Stimulated activated CD4-positive, alpha-beta T cell treated with anti-CD3 and anti-CD28 coated beads, Interleukin-2, amount 100 ng/mL, for 48 hours (primary cell): ENCODE measurements around the gene ZNF407.

Experiments
- DNase-seq, 2 donors: peaks; one replicate each; pipeline ENCODE4 v3.0.0-alpha.2; 2020

Gene ZNF407

DNA sequence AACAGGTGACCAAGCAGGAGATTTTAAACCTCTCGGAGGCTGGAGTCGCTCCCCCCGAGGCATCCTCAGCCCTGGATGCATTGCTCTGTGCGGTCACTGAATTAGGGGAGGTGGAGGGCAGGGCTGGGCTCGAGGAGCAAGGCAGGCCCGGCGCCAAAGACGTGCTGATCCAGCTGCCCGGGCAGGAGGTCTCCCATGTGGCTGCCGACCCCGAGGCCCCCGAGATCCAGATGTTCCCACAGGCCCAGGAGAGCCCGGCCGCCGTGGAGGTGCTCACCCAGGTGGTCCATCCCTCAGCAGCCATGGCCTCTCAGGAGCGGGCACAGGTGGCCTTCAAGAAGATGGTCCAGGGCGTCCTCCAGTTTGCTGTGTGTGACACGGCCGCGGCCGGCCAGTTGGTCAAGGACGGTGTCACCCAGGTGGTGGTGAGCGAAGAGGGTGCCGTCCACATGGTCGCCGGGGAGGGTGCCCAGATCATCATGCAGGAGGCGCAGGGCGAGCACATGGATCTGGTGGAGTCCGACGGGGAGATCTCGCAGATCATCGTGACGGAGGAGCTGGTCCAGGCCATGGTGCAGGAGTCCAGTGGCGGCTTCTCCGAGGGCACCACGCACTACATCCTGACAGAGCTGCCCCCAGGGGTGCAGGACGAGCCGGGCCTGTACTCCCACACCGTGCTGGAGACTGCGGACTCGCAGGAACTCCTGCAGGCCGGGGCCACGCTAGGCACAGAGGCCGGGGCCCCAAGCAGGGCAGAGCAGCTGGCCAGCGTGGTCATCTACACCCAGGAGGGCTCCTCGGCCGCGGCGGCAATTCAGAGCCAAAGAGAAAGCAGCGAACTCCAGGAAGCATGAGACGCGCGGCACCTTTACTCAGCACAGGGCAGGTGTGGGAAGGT is 466.2 kb downstream of the ZNF407 start:
- DNase-seq: no peak

DNA sequence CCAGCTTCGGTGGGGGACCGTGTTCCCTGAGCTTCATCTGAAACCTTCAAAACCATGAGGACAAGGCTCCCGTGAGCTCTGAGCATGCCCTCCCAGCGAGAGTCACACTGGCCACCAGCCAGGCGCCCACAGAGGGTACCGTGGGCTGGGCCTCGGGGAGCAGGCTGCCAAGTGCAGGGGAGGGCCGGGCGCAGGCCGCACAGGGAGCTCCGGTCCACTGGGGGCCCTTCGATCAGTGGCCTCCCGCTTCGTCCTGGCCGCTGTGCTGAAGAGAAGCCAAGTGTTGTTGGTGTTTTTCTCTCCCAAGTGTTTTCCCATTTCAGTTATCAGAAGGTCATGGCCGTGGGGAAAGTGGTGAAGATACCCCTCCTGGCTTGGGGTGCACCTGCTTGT is 466.8 kb downstream of the ZNF407 start:
- no peak for DNase-seq

DNA sequence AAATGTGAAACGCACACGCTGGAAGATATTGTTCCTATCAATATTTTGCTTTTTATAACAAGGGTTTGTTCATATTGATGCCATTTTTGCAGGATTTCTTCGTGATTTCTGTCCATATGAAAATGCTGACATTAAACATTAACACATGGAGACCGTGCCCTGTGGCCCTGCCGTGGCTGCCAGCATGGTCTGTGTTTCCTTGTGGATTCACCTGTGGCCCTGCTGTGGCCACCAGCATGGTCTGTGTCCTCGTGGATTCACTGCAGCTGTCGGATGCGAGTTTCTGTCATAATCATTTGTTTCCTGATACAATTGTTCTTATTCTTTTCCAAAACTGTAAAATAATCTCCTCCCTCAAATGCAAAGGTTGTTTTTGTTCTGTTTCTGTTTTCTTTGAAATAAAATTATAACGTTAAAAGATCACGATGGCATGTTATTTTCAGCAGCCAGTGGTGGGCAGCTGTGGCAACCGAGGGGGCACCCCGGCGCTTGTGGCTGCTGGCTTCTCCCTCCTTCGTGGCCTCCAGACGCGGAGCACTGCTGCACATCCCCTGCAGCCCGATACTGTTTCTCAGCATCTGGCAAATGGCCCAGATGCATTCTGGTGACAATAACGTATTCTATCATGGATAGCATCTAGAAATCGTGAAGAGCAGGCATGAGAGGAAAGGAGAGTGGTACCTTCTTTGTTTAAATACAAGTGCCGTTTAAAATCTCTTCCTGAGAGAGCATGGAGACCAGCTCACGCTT is 467.8 kb downstream of the ZNF407 start:
- DNase-seq: no peak

DNA sequence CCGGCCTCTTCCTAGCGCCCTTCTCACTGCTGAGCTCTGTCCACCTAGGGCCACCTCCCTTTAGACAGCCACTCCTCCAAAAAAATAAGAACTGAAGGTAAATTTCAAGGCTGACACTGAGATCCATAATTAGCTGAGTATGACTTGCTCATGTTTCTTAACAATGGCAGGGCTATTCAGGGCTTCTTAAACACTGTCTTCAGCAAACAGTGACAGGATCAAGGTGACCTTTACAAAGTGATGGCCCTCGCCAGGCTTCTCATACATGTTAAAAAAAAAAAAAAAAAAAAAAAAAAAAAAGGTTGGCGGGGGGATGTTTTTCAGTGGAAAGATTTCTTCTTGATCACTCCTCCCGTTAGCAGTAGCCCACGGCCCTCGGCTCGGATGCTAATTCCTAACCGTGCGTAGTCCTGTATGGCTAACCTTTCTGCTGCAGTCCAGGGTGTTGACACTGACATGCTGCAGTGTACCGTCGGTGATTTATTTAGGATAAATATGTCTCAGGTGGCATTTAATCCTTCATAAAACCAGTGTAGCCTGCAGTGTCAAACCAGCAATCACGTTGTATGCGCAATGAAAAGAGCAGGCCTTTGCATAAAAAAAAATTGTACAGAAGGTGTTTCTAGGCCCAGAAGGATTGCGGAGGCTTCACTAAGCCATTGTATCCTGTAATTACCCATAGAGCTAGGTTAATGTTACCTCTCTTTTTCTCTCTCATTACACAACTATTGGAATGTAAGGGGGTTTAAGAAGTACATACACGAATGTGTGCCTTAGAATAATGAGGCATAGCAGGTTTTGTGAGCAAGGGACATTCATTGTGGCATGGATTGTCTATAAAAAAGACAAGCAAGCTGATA is 468.6 kb downstream of the ZNF407 start:
- DNase-seq: no peak

DNA sequence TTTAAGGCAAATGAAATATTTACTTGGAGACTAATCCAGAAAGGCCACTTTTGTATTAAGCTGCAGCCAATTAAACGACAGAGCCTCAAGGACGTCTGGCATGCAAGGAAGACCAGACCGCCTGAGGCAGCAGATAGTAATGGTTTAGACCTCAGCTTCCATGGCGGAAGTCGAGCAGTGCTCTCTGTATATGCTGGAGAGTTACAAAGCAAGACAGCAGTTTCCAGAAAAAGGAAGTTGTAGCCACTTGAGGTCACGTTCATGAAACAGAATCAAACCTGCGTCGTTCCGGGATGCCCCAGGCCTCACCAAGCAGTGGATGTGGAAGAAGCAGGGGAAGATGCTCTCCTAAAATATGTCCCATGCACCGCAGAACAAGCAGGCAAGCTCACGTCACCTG is 469.3 kb downstream of the ZNF407 start:
- no peak for DNase-seq

DNA sequence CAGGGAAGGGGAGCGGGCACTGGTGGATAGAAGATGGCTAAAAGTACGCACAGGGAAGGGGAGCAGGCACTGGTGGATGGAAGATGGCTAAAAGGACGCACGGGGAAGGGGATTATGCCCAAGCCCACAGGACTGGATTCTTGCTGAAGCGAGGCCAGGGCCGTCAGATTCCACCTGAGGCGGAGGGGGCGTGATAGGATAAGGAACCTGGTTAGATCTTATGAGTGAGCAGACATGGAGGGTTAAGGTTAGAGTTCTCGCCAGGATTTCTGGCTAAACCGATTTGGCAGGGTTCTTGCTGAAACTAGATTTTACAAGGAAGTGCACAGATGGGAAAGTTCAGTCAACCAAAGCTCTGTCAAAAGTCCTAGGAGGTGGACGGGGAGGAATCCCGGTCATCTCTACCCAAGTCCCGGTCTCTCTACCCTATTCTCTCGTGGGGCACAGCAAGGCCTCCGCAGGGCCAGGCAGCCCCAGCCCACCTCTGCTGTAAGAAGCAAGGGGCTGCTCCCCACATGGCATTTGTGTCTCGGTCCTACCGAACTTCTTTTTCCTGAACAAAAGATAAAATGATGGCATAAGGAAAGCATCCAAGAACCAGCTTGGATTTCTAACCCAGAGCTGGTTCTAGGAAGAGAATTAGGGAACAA is 470.5 kb downstream of the ZNF407 start:
- no peak for DNase-seq

DNA sequence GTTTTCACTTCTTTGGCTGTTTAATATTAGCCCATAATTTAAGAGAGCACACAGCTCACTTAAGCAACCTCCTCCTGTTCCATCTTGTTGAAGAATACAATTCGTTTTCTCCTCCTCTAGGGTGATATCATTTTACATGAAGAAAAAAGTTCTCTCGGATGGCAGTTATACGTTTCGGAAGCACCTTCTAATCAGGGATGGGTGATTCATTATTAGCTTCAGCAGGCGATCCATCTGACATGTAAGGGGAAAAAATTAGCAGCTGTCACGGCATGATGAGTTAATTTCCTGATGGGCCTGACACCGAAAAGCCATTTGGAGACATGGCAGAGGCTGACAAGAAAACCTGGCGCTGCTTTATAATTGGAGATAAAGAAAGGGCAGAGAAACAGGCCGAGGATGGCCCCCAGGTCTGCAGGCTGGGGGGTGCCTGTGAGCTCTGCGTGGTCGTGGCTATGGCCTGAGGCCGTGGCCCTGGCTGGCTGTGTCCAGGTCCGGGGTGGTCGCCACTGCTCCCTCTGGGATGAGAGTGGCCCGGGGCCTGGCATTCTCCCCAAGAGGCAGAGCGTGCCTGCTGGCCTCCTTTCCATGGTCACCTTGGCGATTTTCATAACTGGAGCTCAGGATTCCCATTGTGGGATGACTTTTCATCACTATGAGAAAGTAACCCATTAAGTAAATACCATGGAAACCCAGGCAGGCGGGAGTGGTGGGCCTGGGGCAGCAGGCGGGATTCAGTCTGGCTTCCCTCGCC is 471.2 kb downstream of the ZNF407 start:
- DNase-seq: no peak

DNA sequence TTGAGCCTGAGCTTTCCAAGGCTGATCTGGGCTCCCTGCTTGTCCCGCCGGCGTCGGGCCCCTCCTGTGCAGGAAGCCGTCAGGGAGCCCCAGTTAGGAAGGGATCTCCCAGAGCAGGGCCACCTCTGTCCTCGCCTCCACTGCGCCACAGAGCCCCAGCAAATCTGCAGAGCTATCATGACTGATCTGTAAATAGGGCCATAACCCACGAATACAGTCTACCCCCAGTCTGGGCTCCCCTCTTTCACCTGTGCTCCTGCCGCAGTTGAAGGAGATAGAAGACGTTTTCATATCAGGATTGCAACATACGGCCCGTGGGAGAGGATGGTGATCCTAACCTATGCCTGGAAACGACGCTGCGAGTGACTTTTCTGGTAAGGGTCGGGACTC is 472.6 kb downstream of the ZNF407 start:
- no peak for DNase-seq

DNA sequence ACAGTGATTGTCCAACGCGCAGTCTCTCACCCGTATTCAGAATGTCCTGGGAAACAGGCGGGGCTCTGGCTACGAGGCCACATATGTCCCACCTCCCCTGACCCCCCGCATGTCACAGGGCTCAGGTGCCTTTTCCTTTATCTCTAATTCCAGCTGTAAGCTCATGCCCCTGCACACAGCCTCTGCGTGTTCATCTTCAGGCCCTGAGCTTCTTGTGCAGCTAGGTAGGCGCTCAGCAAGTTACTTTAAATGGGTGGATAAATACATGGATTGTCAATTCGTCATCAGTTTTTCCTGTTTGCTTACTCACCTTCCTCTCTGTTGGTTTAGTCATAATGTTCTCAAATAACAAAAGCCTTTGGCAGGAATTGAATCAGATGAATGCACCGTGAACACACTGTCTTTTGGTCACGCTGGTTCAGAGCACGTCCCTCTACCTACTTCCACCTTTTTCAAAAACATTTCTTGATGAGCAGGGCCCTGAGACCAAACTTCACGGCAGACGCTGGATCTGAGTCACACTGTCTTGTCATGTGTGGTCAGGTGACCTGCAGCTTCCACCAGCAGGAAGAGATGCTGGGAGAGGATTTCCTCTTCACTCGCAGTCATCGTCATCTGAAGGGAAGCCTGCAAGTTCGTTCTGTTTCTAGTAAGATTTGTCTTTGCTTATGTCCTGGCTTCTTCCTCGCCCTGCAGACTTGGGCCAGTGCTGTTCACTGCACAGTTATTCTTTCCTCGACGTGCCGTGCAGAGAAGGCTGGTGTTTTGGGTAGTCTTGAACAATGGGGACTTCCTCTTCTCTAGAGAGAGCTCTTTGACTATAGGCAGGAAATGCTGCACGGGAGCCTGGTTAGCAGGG is 473.2 kb downstream of the ZNF407 start:
- DNase-seq: peak; percentile 49

DNA sequence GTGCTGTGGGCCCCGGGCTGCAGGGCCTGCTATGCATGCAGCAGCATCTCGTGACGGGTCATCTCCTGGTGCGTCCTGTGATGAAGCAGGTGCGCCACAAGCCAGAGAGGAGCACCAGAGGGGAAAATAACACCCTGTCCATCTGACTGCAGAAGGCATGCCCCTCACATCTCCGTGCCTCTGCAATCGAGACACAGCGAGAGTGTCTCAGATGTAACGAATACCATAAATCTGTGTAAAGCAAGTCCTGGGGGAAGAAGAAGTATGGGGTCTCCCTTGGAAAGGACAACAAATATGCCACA is 473.8 kb downstream of the ZNF407 start:
- DNase-seq: no peak

DNA sequence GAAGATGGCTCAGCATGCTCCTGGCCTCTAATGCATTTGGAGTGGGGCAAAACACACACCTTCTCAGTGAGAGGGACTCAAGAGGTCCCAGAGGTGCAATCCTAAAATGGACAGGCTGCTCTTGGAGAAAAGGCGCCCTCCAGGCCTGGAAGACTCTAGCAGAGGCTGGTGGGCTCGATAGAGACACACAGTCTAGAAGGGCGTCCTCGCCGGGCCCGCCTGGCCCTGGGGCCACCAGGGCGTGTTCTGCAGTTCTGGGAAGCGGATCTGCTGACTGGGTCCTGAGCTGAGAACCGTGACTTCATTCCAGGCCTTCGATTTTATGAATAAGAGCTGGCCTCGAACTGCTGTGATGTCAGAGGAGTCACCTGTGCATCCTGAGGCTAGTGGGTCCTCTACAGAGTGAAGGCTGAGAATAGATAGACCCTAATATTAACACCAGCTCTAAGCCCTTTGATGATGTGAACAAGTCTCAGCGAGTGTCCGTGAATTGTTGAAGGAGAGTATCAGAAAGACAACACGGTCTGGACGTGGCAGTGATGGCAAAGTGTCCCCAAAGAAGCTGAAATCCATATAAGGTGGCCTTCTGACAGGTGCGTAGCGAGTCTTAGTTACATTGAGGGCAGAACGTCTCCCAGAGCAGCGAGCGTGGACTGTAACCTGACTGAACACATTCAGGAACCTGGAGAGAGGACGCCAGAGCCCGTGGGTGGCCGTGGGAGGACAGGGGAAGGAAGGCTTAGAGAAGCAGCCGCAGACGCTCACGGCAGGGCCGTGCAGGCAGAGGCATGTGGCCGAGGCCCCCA is 474.4 kb downstream of the ZNF407 start:
- no peak for DNase-seq

DNA sequence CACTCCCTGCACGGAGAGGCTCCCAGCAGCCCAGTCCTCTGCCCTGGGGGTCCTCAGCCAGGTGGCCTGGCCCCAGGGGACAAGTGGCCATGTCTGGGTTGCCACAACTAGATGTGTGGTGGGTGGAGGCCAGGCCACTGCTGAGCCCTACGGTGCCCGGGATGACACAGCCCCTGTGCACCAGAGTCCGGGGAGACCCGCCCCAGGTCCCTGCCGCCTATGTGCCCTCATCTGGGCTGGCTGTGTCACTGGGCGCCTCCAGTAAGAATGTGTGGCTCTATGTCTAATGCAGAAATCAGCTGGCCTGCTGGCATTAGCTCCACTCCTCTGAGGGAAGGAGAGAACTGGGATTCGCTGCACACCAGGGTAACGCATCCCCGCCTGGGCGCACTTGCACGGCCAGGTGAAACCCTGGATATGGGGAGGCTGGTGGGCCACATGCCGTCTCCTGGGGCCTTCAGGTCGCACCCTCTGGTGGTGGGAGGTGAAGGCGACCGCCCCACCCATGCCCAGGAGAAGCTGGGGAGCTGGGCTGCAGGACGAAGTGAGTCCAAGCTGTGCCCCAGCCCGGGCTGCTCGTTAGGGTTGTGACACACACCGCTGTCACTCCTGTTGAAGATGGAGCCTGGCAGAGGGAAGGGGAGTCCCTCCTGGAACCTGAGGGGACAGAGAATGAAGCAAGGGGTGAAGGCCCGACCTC is 475.2 kb downstream of the ZNF407 start:
- DNase-seq: no peak

DNA sequence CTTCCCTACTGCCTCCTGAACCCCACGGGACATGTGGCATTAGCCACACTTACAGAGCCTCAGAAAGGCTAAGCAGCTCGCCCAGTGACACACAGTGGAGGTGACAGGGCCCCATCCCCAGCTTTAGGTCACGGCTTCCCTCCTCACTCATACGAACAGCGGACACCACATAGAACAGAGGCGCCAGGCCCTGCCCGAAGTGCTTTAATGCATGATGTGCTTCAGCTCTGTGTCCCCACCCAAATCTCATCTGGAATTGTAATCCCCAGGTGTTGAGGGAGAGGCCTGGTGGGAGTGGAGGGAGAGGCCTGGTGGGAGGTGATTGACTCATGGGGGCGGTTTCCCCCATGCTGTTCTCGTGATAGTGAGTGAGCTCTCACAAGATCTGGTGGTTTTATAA is 476.0 kb downstream of the ZNF407 start:
- DNase-seq: no peak

DNA sequence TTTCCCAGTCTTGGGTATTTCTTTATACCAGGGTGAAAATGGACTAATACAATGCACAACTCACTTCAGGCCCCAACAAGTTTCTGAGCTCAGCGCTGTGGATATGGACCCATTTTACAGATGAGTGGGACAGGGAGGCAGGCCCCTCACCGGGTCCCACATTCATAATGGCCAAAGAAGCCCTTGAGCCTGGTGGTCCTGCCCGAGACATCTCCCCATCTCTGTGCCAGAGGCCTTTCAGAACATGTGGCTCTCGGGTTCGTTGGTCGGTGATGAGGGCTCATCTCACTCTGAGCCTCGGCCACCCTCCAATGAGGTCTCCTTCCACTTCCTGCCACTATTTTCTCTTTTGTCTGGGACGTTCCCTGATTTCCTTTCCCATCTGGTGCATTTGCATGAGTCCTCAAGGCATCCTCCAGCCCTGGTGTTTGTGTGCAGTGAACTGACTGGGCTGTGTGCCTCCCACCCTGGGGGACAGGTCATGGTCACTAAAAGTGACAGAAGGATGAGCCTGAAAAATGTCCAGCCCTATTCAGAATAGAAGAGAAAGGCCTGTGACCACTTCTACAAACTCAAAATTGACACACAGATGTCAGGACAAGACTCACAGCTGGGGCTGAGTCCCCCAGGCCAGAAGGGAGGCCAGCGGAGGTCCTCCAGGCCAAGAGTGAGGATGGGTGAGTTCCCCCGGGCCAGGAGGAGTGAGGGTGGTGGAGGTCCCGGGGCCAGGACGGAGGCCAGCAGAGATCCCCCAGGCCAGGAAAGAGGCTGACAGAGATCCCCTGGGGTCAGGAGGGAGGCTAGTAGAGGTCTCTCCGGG is 476.7 kb downstream of the ZNF407 start:
- no peak for DNase-seq

DNA sequence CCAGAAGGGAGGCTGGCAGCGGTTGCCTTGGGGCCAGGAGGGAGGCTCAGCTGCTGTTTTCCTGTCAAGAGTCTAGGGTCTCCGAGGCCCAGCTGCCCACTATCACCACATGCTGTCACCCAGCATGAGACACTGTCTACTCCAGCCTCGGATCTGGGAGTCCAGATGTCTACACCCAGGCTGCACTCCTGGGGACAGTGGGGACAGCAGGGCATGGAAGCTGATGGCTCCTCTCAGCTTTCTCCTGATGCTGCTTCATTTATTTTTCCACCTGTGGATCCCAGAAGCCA is 477.3 kb downstream of the ZNF407 start:
- DNase-seq: no peak

DNA sequence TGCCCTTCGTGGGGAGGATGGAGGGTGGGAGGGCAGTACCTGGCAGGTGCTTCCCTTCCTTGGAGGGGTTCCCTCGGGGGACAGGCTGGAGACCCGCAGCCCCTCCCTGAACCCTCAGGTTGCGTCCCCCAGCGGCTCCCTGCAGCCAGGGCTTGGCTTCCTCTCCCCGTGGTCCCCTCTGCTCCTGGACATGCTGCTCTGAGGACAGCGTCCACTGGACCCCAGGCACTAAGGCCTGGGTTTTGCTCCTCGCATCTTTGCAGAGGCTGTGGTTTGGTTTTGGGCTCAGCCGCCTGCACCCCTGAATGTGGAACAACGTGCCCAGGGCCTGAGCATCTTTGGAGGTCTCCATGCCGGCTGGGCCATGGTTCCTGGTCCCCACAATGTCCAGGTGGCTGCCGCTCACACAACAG is 477.8 kb downstream of the ZNF407 start:
- DNase-seq: no peak

DNA sequence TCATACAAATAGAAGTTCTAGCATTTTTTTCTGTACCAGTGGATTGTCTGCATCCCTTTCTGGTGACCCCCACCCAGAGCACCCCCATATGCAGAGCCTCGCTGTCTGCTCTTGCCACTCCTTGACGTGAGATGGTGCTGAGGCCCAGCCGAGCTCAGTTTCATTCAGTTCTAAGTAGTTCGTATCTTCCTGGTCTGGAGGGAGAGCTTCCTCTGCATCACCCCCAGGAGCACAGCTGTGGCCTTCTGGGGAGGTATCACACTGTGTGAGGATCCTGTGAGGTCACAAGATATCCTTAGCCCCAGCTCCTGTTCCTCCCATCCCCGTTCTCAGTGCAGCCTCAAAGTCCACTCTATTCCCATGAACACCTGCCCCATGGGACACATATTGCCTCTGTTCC is 478.6 kb downstream of the ZNF407 start:
- no peak for DNase-seq

DNA sequence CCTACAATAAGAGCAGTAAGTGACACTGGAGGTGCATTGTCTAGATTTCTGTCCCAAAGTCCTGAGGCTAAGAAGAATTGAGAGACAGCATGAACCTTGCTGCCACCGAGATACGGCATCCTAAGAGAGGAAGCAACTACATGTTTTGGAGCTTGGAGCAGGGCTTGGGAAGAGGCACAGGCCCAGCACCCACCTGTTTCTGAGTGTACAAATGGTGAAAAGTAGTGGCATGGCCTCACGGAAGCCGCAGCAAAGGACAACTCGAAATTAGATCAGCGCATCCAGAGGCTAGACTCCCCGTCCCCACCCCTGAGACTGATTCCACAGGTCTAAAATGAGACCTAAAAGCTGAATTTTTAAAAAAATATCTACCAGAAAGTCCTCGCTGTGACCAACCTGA is 483.8 kb downstream of the ZNF407 start:
- DNase-seq: no peak

DNA sequence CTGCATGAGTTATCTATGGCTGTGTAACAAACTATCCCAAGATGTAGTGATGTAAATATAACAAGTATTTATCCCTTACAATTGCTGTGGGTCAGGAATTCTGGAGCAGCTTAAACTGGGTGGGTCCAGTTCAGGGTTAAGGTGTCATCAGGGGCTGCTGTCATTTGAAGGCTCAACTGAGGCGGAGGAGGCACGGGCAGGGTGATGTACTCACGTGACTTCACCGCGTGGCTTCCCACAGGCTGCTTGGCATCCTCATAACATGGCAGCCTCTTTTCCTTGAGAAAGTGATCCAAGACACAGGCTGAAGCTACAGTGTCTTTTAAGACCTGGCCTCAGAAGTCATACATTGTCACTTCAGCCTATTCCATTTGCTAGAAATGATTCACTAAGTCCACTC is 485.5 kb downstream of the ZNF407 start:
- no peak for DNase-seq
